Muscle layer of duodenum (tissue), 2 donors: Measurements from ENCODE around the gene SPNS2.
A peak's percentile ranks its signal among the peaks of the same experiment; 100 is the strongest.

ENCODE experiments used
- H3K27ac ChIP-seq: one replicate; pipeline ENCODE4 v1.7.0; 2013; ENCODE audit warnings: mild to moderate bottlenecking, low read length
- H3K27me3 ChIP-seq: one replicate; pipeline ENCODE4 v1.7.0; 2013; ENCODE audit warnings: low read depth, mild to moderate bottlenecking, control low read depth, low read length
- H3K36me3 ChIP-seq, 2 donors: one replicate each; pipeline ENCODE4 v1.7.0; 2013; ENCODE audit warnings: low read length in 2 of 2, control low read depth in 1 of 2, mild to moderate bottlenecking in 1 of 2; ENCODE audit not compliant: insufficient read depth in 2 of 2, control insufficient read depth in 1 of 2
- H3K4me1 ChIP-seq, 2 donors: one replicate each; pipeline ENCODE4 v1.7.0; 2013; ENCODE audit warnings: low read length in 2 of 2, mild to moderate bottlenecking in 2 of 2, control low read depth in 1 of 2, moderate library complexity in 1 of 2; ENCODE audit not compliant: insufficient read depth in 2 of 2, control insufficient read depth in 1 of 2
- H3K4me3 ChIP-seq, 2 donors: one replicate each; pipeline ENCODE4 v1.7.0; 2013; ENCODE audit warnings: low read length in 2 of 2, low read depth in 1 of 2, mild to moderate bottlenecking in 1 of 2
- H3K9me3 ChIP-seq, 2 donors: one replicate each; pipeline ENCODE4 v1.7.0; 2013; ENCODE audit warnings: low read length in 2 of 2, control low read depth in 1 of 2, mild to moderate bottlenecking in 1 of 2; ENCODE audit not compliant: control insufficient read depth in 1 of 2
- donor health status: healthy.

Gene SPNS2

DNA sequence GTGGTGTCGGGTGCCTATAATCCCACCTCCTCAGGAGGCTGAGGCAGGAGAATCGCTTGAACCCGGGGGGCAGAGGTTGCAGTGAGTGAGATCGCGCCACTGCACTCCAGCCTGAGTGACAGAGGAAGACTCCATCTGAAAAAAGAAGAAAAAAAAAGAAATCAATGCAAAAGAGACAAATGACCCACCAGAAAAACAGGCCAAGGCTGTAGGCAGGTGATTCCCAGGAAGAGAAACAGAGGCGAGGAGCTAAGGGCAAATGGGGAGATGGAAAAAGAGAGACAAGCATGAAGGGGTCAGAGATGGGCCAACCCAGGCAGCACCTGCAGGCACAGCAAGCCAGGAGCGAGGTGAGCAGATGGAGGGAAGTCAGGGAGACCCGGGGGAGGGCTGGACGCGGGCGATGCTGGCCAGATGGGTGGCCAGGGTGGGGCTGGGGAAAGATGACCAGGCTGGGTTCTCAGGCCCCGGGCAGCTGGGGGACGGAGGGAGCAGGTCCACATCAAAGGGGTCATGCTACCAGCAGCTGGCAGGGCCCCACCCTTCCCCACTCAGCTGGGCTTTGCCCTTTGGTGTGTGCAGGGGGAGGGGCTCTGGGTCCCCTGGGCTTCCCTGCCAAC is 31.0 kb downstream of the SPNS2 start:
- no peaks in the 10 kb centered on the region for H3K9me3 ChIP-seq
- H3K27ac ChIP-seq, result no peak overlapping the region
- H3K36me3 ChIP-seq, result no peaks in the 10 kb centered on the region
- no peaks in the 10 kb centered on the region for H3K27me3 ChIP-seq
- peaks cover 0 to 8% of the 10 kb centered on the region in 2 donors for H3K4me1 ChIP-seq
- no peak overlapping the region for H3K4me3 ChIP-seq

DNA sequence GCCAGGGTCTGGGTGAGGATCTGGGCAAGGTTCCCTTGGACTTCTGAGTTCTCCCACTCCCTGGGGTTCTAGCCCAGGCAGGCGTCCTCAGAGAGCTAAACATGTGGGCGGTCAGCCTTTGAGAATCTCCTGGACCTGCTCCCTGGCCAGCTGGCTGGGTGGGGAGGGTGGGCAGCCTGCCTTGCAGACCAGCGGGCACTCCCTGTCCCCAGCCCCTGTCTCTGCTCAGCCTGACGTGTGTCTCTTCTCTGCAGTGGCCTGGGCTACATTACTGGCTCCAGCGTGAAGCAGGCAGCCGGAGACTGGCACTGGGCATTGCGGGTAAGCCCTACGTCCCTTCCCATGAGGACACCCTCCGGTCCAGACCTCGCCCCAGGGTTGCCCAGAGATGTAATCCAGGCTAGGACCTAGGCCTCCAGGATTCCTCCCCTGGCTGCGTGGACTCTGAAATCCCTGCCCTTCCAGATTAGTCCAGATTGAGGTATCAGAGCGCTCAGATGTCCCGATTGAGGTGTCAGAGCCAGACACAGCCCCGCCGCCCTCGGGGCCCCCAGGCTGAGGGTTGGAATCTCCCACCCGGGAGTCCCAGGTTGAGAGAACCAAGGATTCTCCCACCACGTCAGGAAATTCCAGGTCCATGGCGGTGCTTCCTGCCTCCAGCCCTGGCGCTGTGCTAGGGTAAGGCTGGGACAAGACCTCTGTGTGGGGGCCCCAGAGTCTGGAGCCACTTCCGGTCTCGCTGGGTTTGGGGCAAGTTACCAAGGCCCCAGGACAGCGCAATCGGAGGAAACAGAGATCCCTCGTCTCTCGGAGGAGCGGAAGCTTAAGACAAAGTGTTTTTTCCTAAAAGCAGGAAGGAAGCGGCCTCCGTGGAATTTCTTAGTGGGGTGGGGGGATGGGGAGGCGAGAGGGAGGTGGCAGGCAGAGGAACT is 32.4 kb downstream of the SPNS2 start:
- Histone ChIP-seq H3K9me3 (no peaks in the 10 kb centered on the region), H3K4me3 (no peak overlapping the region), H3K27ac (no peak overlapping the region), H3K4me1 (peaks cover 0 to 8% of the 10 kb centered on the region in 2 donors), H3K36me3 (no peaks in the 10 kb centered on the region), H3K27me3 (no peaks in the 10 kb centered on the region)

DNA sequence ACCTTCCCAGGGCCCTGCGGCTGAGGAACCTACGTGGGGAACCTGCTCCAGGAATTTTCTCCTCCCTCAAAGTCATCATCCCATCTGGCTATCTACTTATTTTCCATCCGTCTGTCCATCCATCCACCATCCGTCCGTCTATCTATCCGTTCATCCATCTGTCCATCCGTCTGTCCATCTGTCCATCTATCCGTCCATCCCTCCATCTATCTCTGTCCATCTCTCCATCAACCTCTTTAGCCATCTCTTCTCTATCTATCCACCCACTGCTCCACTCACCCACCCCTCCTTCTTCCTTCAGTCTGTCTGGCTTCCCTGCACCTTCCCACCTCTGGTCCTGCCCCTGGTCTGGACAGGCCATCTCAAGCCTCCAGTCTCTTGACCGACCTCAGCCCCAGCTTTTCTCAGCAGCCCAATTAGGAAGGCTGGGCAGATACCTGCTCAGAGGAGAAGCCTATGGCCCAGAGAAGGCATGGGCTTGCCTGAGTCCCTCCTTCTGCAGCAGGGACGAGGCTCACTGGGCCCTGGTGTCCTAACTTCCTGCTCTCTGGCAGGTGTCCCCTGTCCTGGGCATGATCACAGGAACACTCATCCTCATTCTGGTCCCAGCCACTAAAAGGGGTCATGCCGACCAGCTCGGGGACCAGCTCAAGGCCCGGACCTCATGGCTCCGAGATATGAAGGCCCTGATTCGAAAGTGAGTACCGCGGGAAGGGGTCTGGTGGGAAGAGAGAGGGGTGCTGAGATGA is 33.5 kb downstream of the SPNS2 start:
- no peaks in the 10 kb centered on the region for H3K36me3 ChIP-seq
- no peaks in the 10 kb centered on the region for H3K9me3 ChIP-seq
- H3K4me3 ChIP-seq, result no peak overlapping the region
- peaks cover 0 to 19% of the 10 kb centered on the region in 2 donors for H3K4me1 ChIP-seq
- no peaks in the 10 kb centered on the region for H3K27me3 ChIP-seq
- no peak overlapping the region for H3K27ac ChIP-seq

DNA sequence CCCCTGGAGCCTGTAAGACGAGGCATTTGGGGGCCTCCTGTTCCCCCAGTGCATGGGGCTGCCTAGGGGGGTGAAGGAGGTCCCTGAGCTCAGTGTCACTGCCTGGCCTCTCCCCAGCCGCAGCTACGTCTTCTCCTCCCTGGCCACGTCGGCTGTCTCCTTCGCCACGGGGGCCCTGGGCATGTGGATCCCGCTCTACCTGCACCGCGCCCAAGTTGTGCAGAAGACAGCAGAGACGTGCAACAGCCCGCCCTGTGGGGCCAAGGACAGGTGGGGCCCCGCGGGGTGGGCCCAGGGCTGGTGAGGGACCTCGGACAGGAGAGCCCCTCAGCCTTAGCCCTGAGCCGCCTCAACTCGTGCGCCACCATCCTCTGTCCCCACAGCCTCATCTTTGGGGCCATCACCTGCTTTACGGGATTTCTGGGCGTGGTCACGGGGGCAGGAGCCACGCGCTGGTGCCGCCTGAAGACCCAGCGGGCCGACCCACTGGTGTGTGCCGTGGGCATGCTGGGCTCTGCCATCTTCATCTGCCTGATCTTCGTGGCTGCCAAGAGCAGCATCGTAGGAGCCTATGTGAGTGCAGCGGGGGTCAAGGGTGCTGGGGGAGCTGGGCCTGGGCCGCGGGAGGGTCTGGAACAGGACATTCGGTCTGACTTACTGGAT is 34.3 kb downstream of the SPNS2 start:
- Histone ChIP-seq H3K4me3 (no peak overlapping the region), H3K27me3 (no peaks in the 10 kb centered on the region), H3K36me3 (peaks cover 0 to under 1% of the 10 kb centered on the region in 2 donors), H3K4me1 (peaks cover 0 to 27% of the 10 kb centered on the region in 2 donors), H3K9me3 (no peaks in the 10 kb centered on the region), H3K27ac (no peak overlapping the region)

DNA sequence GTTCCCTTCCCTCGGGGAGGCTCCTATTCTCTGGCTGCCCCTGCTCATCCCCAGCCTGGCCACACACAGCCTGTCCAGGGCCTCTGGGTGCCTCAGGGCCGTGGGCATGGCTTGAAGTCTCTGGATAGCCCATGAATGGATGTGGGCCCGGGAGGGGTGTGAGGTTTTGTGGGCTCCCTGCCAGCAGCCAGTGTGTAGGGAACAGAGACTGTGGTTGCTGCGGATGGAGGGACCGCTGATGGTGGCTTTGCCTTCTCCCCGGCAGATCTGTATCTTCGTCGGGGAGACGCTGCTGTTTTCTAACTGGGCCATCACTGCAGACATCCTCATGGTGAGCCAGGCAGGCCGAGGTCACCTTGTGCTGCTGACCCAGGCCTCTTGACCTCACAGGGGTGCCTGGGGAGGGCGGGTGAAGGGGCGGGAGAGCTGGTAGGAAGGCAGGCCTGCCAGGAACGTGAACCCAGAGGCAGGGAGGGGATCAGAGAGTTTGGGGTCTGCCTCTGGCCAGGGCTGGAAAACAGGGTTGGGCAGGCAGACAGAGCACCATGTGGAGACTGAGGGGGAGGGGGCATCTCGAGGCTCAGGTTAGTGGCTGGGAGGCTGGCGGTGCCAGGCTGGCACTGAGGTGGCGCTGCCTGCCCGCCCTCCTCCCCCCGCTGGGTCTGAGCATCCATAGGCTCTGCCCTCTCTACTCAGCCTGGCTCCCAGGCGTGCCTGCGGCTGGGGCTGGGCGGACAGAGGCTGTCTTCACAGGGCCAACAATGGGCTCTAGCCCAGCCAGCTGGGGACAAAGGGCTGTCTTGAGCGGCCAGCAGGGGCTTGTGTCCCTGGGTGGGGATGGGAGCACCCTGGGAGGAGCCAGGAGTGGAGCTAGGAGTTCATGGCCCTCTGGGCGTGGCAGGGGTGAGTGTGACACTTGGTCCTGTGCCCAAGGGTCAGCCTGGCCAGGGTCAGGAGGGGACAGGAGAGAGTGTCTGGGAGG is 35.1 kb downstream of the SPNS2 start:
- Histone ChIP-seq H3K9me3 (no peaks in the 10 kb centered on the region), H3K27me3 (no peaks in the 10 kb centered on the region), H3K4me3 (peak overlapping the region in 1 of 2 donors; percentile 19), H3K36me3 (peaks cover 0 to 6% of the 10 kb centered on the region in 2 donors), H3K4me1 (peaks cover 0 to 34% of the 10 kb centered on the region in 2 donors), H3K27ac (no peak overlapping the region)

DNA sequence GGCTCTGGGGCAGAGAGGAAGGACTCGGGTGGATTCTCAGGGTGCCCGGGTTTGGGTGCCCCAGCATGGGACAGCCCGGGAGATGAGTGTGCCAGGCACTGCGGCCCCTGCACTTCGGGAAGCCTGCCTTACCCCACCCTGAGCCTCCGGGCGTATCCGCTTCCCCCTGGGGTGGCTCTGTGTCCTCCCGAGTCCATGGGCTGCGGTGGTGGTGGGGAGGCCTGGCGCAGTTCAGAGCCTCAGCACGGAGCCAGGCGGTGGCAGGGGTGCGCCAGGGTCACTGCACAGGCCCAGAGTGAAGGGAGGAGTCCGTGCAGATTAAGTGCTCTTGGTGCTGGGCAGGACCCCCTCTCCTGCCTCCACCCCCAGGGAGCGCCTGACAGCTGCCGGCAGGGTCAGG is 35.8 kb downstream of the SPNS2 start:
- Histone ChIP-seq H3K36me3 (peaks cover 5 to 13% of the 10 kb centered on the region in 2 donors), H3K27ac (no peak overlapping the region), H3K27me3 (no peaks in the 10 kb centered on the region), H3K4me1 (peaks cover 0 to 34% of the 10 kb centered on the region in 2 donors), H3K9me3 (no peaks in the 10 kb centered on the region), H3K4me3 (peak overlapping the region in 1 of 2 donors; percentile 19)

DNA sequence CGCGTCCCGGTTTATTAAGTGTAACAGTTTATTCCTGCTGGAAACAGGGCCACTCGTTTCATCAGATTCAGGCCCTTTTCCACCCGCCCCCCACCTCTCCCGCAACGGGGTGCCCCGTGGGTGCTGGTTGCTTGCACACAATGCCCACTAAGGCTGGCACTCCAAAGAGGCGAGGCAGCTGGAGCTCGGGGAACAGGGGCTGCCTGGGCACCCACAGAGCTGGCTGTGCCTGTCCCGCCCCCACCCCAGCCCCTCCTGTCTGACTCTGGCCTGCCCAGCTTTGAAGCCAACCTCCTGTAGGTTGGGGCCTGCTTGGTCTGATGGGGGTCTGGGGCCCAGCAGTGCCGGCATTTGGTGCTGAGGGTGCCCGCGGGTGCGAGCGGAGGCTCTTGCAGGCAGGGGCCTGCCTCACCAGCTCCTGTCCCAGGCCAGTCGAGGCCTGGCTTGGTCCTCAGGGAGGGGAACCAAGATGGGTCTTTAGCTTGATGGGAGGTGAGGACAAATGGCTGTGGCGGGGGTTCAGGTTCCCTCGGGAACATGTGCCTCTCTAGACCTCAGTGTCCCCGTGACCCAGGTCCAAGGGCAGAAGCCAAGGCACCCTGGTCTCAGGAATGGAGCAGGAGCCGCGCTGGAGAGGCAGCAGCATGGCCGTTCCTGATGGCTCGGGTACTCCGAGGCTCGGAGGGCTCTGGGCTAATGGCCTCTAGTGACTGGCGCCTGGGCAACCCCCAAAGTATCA is 36.4 kb downstream of the SPNS2 start:
- Histone ChIP-seq H3K27me3 (no peaks in the 10 kb centered on the region), H3K27ac (no peak overlapping the region), H3K36me3 (peaks cover 5 to 19% of the 10 kb centered on the region in 2 donors), H3K4me1 (peaks cover 0 to 34% of the 10 kb centered on the region in 2 donors), H3K4me3 (peak overlapping the region in 1 of 2 donors; percentile 19), H3K9me3 (no peaks in the 10 kb centered on the region)

DNA sequence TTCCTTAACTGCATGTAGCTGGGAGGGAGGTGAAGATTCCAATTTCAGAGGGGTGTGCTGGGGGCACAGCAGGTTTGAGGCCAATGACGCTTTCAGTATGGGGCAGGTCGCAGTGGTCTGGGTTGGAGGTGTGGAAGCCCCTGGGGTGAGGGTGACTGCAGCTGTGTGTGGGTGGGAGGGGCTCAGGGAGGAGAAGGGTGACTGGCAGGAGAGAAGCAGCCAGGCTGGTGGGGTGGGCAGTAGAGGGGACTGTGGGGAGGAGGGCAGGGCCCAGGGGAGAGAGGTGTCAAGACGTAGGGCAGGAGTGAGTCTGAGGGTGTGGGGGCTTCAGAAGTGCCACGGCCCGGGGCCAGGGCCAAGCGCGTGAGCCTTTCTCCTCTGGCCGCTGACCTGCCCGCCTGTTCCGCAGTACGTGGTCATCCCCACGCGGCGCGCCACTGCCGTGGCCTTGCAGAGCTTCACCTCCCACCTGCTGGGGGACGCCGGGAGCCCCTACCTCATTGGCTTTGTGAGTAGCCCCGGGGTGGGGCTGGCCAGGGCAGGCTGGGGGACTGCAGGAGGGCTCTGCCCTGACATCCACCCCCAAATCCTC is 37.1 kb downstream of the SPNS2 start:
- H3K27me3 ChIP-seq, result no peaks in the 10 kb centered on the region
- peaks cover 0 to 34% of the 10 kb centered on the region in 2 donors for H3K4me1 ChIP-seq
- H3K4me3 ChIP-seq, result no peak overlapping the region
- H3K9me3 ChIP-seq, result no peaks in the 10 kb centered on the region
- H3K27ac ChIP-seq, result no peak overlapping the region
- H3K36me3 ChIP-seq, result peaks cover 5 to 23% of the 10 kb centered on the region in 2 donors

DNA sequence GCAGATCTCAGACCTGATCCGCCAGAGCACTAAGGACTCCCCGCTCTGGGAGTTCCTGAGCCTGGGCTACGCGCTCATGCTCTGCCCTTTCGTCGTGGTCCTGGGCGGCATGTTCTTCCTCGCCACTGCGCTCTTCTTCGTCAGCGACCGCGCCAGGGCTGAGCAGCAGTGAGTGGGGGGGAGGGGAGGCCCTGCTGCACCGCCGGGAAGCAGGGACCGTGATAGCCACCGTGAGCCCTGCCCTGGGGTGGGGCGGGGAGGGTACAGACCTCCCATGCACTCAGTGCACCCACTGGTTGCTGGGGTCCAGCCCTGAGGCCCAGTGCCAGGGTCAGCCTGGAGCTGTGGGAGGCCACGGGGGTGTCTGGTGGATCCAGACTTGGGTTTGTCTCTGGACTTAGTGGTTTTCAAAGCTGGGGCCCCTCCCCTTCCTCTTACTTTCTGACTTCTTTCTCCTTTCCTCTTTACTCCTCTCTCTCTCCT is 37.6 kb downstream of the SPNS2 start:
- H3K4me1 ChIP-seq, result peaks cover 0 to 38% of the 10 kb centered on the region in 2 donors
- no peak overlapping the region for H3K4me3 ChIP-seq
- H3K27ac ChIP-seq, result no peak overlapping the region

More for the DNA sequence above, 37.6 kb downstream of the SPNS2 start:
- Histone ChIP-seq H3K27me3 (no peaks in the 10 kb centered on the region), H3K36me3 (peaks cover 5 to 28% of the 10 kb centered on the region in 2 donors), H3K9me3 (no peaks in the 10 kb centered on the region)
